Fibroblast of peridontal ligament (primary cell): ENCODE data around the gene STARD8.
"Not testable (repeated sequence)": the region's sequence is repeated elsewhere in the genome, so short reads cannot be mapped to it uniquely, and the experiment has no call there.

Source experiments
- DNase-seq: peaks from one replicate; pipeline ENCODE4 v3.0.0-alpha.2; 2010; ENCODE audit errors: extremely low read depth

Gene STARD8

GRCh38 chrX:68717196-68717595, 69.7 kb downstream of the STARD8 start:
- DNase-seq = no peak

DNA sequence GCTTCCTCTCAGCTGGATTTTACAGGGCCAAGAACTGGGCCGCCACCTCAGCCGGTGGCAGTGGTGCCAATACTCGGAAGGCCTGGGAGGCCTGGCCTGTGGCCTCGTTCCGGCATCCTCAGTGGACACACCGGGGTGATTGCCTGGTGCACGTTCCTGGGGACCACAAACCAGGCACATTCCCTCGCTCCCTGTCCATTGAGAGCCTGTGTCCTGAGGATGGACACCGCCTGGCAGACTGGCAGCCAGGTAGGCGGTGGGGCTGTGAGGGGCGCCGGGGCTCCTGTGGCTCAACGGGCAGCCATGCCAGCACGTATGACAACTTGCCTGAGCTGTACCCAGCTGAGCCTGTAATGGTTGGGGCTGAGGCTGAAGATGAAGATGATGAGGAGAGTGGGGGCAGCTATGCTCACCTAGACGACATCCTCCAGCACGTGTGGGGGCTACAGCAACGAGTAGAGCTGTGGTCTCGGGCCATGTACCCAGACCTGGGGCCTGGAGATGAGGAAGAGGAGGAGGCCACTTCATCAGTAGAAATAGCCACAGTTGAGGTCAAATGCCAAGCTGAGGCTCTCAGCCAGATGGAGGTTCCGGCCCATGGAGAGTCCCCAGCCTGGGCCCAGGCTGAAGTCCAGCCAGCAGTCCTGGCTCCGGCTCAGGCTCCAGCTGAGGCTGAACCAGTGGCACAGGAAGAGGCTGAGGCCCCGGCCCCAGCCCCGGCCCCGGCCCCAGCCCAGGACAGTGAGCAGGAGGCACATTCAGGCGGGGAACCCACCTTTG, 70.4 kb downstream of the STARD8 start:
- DNase-seq = no peak

DNA sequence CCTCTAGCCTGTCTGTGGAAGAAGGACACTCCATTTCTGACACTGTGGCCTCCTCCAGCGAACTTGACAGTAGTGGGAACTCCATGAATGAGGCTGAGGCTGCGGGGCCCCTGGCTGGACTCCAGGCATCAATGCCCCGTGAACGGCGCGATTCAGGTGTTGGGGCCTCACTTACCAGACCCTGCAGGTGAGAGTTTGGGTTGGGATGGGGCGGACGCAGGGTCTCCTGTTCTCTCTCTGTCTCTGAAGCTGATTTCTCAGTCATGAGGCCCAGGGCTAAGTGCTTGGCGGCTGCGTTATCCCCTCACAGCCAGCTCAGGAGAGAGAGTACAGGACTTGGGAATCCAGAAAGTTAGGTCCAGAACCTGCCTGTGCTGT, 71.0 kb downstream of the STARD8 start:
- DNase-seq = no peak

DNA sequence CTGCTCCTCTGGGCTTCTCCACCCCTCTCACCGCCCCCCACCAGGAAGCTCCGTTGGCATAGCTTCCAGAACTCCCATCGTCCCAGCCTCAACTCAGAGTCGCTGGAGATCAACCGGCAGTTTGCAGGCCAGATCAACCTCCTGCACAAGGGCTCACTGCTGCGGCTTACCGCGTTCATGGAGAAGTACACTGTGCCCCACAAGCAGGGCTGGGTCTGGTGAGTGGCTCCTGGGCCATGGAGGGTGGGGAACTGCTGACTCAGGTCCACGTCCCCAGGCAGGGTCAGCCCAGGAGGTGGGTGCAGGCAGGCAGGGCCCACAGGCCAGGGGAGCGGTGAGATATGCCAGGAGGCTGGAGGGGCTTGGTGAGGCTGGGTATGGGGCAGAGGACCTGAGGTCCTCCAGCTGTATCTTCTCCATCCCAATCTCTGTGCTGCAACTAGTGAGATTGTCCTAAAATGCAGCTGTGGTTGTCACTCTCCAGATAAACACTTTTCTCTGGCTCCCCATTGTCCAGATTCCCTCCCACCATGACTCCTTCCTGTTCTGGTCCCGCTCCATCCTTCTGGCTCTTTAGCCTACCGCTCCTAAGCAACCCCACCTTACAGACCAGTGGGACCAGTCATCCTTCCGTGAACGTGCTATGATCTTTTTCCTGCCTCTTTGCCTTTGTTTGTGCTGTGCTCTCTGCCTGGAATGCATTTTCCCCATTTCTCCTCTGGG, 71.9 kb downstream of the STARD8 start:
- no peak for DNase-seq

DNA sequence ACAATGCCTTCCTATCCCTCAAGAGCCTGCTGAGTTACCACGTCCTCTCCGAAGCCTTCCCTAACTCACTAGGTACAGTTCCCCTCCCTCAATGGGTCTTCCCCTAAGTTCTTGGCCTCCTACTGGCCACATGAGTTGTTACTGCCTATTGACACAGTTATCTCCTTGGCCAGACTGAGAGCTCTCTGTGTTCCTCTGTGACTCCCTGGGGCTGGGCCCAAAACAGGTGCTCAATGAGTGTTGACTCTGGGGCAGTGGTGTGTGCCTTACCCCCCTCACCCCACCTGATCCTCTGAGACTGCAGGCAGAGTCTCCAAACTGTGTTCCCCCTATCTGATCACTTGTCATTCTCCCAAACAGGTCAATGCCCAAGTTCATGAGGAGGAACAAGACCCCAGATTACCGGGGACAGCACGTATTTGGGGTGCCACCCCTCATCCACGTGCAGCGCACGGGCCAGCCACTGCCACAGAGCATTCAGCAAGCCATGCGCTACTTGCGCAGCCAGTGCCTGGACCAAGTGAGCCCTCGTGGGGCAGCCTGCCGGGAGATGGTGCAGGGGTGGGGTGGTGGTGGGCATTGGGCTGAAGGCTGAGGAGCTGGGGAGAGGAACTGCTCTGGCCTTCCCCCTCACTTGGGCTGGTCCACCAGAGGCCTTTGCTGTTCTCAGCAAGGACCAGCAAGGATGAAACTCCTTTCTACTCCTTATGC, 72.6 kb downstream of the STARD8 start:
- DNase-seq = no peak

- no peak for DNase-seq
These were observed 73.4 kb downstream of the STARD8 start for GRCh38 chrX:68720851-68721250.

DNA sequence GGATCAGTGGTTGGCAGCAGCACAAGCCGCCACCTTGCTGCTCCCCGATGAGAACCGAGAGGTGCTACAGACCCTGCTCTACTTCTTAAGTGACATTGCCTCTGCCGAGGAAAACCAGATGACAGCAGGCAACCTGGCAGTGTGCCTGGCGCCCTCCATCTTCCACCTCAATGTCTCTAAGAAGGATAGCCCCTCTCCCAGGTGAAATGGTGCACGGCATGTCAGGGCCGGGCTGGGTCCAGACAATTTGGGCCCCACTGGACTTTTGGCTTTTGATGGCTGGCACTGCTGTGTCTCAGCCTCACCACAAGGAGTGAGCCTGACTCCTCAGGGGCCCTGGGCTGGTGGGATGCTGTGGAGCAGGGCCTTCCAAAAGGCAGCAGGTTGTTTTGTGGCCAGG, 74.1 kb downstream of the STARD8 start:
- DNase-seq = no peak

DNA sequence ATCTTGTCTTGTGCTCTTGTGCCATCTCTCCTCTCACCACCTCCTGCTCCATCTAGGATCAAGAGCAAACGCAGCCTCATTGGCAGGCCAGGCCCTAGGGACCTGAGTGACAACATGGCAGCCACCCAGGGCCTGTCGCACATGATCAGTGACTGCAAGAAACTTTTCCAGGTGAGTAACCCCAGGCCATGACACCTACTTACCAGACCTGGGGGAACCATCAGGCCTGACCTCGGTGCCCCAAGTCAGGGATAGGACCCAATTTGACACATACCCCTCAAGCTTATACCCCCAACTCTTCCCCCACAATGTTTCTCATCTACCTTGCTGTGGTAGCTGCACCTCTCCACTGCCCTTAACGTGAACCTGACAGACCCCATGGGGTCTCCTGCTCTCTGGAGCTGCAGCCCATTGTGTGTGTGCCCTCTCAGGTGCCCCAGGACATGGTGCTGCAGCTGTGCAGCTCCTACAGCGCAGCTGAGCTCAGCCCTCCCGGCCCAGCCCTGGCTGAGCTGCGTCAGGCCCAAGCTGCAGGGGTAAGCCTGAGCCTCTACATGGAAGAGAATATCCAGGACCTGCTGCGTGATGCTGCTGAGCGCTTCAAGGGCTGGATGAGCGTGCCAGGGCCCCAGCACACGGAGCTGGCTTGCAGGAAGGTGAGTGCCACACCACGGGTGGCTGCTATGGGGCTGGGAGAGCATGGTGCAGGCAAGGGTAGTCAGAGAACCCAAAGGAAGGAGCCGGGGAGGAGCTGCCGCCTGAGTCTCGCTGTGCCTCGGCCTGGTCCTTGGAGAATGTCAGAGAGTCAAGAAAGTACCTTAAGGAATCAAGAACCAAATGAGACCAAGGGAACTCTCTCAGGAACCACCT, 74.8 kb downstream of the STARD8 start:
- DNase-seq = no peak

DNA sequence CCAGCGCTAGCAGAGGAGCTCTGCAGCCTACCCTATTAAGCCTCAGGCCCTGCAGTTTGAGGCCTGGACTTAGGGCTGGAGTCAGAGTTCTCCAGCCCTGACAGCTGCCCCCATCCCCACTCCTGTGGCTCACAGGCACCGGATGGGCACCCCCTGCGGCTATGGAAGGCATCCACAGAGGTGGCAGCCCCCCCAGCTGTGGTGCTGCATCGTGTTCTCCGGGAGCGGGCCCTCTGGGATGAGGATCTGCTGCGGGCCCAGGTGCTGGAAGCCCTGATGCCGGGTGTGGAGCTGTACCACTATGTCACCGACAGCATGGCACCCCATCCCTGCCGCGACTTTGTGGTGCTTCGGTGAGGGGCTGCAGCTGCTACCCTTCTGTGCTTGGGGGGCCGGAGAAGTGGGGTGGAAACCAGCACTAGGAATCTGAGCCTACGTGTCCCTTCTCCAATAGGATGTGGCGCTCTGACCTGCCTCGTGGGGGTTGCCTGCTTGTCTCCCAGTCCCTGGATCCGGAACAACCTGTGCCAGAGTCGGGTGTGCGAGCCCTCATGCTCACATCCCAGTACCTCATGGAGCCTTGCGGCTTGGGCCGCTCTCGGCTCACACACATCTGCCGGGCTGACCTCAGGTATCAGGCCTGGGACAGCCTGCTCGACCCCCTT, 76.2 kb downstream of the STARD8 start:
- no peak for DNase-seq

DNA sequence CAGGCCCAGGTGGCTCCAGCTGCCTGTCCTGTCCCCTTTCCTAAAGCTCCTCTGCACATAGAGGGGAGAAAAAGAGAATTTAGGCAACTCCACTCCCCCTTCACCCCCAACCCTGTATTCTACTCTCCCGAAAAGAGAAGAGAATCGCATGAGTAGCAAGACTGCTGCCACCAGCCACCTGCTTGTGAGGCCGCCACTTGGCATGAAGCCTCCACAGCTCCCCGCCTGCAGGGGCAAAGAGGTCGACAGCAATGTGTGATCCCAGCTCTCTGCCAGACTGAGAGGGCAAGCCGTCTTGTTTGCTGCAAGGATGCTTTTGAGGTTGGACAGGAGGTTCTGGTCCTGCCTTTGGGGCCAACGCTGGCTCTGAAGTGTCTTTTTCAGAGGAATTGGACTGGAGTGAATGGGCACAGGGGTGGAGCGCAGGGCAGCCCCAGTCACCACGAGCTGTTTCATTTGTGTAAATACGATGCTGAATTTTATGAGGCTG, 77.1 kb downstream of the STARD8 start:
- no peak for DNase-seq

- no peak for DNase-seq
These were observed 78.4 kb downstream of the STARD8 start for GRCh38 chrX:68725756-68726365.

DNA sequence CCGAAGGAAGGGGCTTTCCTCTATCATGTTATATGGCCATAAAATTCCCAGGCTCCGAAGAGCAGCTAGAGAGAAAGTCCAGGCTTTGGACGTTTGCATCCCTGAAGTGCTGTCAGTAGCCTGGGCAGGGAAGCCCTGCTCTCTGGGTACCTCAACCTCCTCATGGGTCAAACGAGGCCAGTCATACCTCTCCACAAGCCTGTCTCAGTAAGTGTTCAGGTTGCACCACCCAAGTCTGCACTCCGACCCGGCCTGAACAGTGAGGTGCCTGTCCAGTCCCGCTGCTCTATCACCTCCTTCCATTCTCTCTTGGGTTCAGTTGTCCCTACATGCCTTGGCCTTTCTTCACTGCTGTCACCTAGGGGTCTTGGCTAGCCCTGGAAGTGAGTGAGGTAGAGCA, 78.9 kb downstream of the STARD8 start:
- no peak for DNase-seq

- no peak for DNase-seq
These were observed 80.2 kb downstream of the STARD8 start for GRCh38 chrX:68727696-68728095.

- DNase-seq = no peak
These were observed 80.7 kb downstream of the STARD8 start for GRCh38 chrX:68728186-68728585.

DNA sequence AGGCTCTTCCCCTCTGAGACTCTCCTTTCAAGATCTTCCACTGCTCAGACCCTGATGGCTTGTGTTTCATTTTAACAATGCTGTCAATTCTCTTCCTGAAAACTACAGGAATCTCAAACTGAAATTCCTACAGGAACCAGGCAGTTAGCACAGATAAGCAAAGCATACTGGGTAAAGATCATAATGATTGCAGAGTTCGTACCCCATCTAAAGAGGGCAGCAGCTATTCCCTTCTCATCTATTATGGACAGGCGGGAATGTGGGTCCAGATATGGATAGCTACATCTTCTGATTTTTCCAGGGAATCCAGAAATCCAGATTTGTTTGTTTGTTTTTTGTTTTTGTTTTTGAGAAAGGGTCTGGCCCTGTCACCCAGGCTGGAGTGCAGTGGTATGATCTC, 83.8 kb downstream of the STARD8 start:
- DNase-seq = no peak

DNA sequence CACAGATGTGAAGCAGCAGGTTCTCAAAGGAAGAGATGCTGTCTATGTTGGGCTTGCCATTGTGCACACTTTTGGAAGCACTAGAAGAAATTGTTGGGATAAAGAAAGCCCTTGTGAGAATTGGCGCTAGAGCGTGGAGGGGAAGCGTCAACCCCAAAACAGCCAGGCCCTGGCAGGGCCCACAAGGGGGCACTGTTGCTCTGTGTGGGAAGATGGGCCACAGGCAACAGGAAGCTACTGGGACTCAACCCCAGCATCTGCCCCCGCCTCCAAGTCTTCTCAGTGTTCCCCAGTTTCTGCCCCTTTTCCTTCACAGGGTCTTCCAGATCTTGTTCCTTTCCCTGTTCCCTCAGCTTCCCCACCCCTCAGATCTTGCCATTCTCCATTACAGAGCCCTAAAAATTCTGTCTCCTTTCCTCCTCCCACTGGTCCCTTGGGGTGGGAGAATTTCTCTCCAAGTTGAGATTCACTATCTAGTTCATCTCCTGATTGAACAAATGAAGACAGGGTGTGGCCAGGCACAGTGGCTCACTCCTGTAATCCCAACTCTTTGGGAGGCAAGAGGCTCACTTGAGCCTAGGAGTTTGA, 85.5 kb downstream of the STARD8 start:
- peak; percentile 21 for DNase-seq

- DNase-seq = no peak
These were observed 87.8 kb downstream of the STARD8 start for GRCh38 chrX:68735266-68735665.

- DNase-seq = not testable (repeated sequence)
These were observed 94.4 kb downstream of the STARD8 start for GRCh38 chrX:68741864-68742263.

GRCh38 chrX:68743754-68744153, 96.3 kb downstream of the STARD8 start:
- DNase-seq = no peak

GRCh38 chrX:68746988-68747387, 99.5 kb downstream of the STARD8 start:
- DNase-seq = no peak
